ENCODE results near the gene NCAM2.
"Not testable (repeated sequence)": the region's sequence is repeated elsewhere in the genome, so short reads cannot be mapped to it uniquely, and the experiment has no call there.

NCAM2 gene

DNA sequence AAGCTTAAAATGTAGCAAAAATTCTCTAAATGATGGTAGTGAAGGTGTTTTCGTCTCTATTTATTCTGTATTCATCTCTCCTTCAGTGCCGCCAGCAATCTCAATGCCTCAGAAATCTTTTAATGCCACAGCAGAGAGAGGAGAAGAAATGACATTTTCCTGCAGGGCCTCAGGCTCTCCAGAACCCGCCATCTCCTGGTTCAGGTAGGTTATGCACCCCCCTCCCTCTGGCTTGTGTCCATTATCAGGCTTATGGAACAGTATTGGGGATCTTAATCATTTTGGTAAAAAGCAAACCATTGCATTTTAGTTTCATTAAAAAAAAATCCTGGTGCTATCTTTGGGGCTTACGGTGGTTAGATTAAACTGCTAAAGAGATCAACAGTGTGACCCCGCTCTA, 326.1 kb downstream of the NCAM2 start:
- DNase-seq (ENCODE audit: low spot score) = no peak

DNA sequence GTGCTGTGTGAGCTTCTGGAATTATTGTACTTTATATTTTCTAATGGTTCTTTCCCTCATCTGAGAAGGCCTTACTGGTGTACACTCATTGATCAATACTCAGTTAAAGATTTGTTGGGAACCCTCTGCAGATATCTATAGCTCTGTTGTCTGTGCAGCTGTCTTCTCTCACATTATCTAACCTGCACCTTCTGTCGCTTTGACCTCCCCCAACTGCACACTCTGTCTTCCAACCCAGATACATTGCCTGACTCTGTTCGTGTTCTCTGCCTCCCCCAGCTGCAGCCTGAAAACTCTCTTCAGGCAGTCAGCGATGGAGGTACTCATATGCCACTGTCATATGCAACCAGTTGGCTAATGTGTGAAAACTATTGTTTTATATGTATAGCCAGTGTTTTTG, 334.3 kb downstream of the NCAM2 start:
- no peak for DNase-seq (ENCODE audit: low spot score)

DNA sequence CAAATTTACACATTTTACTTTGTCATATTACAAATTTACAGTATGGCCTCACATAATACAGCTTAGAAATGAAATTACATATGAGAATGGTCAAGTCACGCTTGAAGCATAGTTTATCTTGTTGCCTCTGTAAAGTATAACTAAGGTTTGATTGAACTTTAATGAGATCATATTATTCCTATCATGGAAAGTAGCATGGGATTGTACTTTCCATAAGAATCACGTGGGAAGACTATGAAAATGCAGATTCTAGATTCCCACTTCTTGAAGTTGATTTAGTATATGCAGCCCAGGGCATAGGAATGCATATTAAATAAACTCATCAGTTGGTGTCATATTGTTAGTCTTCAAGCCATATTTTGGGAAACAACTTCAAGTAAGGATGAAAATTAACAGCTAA, 342.8 kb downstream of the NCAM2 start:
- no peak for DNase-seq (ENCODE audit: low spot score)

DNA sequence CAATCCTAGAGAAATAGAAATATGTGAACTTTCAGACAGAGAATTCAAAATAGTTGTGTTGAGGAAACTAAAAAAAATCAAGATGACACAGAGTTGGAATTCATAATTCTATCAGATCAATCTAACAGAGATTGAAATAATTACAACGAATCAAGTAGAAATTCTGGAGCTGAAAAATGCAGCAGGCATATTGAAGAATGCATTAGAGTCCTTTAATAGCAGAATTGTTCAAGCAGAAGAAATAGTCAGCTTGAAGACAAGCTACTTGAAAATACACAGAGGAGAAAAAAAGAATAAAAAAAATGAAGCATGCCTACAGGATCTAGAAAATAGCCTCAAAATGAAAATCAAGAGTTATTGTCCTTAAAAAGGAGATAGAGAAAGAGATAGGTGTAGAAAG, 347.1 kb downstream of the NCAM2 start:
- DNase-seq (ENCODE audit: low spot score) = no peak

DNA sequence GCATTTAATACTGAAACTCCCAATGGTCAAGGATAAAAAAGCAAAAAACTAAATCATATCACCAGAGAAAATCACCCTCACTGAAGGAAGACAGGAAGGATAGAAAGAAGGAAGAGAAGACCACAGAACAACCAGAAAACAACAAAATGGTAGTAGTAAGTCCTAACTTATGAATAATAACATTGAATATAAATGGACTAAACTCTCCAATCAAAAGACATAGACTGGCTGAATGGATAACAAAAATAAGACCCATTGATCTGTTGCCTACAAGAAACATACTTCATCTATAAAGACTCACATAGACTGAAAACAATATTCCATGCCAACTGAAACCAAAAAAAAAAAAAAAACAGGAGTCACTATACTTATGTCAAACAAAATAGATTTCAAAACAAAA, 347.7 kb downstream of the NCAM2 start:
- DNase-seq (ENCODE audit: low spot score) = no peak

DNA sequence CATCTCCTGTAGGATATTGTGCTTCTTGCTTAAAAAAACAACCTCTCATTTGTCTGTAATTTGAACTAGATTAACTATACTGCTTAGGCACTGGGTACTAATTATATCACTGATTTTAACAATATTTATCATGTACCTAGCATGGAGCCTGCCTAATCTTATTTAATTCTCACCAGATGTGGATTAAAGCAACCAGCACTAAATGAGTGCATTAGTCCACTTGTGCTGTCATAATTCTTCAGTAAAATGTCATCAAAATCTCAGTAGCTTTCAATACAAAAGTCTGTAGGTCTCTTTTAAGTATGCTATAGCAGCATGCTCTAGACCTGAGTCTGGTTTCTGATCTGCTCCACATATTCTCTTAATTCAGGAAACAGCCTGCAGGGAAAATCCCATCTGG, 368.1 kb downstream of the NCAM2 start:
- DNase-seq (ENCODE audit: low spot score) = no peak

DNA sequence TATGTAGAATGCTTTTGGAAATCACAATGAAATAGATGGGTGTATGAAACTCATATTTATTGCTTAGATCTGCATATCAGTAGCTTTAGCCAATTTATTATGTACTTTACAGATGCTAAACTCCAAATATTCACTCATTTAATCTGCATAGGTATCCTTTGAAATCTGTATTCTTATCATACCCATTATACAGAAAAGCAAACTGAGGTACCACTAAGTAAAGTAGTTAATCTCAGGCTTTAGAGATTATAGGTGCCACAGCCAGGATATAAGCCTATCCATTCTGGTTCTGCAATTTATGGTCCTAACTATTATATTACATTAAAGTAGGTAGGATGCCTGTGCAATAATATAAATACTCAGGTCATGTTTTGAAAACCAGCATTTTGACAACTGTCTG, 369.4 kb downstream of the NCAM2 start:
- DNase-seq (ENCODE audit: low spot score) = no peak

DNA sequence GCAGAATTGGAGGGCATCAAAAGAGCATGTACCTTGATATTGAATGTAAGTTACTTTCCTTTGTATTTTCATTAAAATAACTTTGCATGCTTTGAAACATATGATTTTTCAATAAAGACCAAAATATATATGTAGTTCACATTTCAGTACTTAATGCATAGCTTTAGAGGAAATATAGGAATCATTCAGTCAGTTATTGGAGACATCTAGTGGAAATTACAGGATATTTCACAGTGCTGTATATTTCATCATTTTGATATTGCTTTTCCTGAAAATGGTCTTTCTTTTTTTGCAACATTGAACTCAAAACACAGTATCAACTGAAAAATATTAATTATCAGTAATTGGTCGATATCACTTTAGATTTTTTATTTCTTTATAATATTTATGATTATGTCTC, 375.8 kb downstream of the NCAM2 start:
- DNase-seq (ENCODE audit: low spot score) = no peak

DNA sequence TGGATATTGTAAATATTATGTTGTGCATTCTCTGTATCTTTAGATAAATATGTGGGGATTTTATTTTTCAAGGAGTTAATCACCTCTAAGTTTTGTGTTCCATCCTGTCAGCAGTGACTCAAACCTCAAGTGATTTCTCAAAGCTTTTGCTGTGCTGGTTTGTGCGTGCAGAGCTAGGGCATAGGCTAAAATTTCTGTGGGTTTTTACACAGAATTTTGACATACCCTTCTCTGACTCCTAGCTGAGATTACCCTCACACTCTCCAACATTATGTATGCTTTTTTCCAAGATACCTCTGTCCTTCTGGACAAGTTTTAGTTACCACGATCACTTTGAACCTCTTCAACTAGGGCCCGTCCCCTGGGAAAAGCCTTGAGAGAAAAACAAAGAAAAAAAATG, 384.9 kb downstream of the NCAM2 start:
- DNase-seq (ENCODE audit: low spot score) = no peak

DNA sequence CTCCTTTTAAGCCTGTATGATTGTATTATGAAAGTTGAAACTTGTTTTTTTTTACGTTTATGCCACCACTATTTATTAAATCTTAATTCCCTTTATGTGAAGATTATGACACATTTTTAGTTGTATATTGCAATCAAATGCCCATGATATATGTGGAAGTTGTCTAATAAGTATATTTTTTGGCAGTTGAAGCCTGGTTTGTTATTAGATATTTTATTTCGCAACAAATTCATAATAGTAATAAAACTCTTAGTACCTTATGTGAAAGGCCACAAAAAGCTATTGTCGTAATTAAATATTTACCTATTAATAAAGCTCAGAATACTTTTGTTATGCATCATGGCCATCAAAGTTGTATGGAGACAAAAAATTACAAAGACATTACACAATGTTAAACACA, 386.8 kb downstream of the NCAM2 start:
- no peak for DNase-seq (ENCODE audit: low spot score)

DNA sequence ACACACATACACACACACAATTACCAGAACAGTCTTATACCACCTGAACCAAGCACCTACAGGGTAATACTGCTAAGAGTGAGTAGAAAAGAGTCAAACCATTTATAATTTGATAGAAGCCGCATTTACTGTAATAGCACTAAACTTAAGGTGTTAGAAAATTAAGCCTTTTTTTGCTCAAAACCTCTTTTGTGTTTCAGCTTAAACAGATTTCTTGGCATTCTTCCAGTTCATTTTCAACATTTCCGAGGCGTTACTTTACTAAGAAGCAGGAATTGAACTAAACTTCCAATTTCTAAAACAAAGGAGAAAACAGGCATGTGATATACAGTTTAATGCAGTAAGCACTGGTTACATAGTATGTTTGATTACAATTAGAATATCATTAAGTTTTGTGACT, 387.2 kb downstream of the NCAM2 start:
- no peak for DNase-seq (ENCODE audit: low spot score)

DNA sequence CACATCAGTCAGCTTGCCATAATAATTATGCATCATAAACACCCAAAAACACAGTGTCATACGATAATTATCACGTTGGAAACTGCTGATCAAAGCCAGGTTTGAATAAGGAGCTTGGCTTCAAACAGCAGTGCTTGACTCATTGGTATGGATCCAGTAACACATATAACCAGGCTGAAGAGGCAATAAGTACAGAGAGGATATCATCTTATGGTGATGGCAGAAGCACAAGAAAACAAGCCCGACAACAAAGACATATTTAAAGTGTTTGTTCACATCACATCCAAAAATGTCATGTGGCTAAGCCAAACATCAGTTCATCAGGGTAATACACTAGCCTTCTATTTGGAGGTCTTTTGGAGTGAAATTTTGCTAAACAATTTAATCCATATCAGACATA, 389.7 kb downstream of the NCAM2 start:
- DNase-seq (ENCODE audit: low spot score) = no peak

DNA sequence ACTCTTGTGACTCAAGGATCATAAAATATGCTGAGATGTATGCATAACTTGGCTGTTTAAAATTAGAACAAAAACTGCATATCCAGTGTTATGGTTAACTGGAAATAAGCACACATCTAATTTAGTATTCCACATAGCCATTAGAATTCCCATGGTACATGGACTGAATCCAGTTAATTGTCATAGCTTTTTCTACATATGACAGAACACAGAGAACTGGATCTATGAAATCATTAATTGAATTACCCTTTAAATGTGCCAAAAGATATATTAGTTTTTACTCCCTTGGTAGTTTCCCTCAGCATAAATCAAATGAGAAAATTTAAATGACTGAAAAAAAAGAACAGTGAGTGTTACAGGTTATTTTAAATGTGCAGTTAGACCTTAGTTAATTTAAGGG, 395.9 kb downstream of the NCAM2 start:
- no peak for DNase-seq (ENCODE audit: low spot score)

DNA sequence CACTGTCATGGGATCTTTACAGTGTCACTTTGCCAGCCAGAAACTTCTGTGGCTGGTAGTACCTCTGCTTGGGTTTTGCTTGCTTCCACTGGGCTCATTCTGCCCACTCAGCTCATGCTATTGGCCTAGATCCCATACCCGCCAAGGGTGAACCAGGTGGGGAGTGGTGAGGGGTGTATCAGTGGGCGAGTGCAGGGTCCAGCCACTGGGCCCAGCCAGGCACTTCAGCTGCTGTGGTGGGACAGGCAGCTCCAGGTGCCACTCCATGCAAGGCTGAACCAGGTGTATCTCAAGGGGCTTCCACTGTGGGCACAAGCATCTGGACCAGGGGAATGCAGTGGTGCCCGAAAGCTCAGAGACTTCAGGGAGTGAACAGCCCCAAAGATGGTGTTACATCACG, 398.2 kb downstream of the NCAM2 start:
- no peak for DNase-seq (ENCODE audit: low spot score)

DNA sequence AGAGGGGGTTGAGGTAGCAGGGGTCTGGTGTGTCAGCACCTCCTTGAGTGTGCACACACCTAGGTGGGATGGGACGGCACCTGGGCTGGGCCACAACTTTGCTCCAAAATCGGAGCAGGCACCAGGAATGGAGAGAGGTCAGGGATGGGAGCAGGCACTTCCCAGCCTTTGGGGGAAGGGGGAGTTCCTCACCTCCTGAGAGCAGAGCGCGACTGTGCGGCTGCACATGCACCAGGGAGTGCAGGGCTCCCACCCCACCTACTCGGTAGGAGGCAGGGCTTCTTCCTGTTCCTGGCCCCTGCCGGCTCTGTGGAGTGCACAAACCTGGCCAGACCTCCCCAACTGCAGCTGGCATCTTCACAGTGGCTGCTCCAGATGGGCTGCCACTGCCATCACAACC, 399.3 kb downstream of the NCAM2 start:
- DNase-seq (ENCODE audit: low spot score) = no peak

DNA sequence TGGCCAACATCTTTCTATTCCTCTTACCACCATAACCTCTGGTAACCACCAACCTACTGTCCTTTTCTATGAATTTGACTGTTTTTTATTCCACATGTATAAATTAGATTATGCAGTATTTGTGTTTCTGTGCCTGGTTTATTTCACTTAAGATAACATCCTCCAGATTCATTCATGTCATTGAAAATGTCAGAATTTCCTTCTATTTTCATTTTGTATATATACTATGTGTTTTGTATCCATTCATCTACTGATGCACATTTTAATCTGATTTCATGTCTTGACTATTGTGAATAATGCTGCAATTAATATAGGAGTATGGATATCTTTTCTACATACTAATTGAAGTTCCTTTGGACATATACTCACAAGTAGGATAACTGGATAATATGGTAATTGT, 403.2 kb downstream of the NCAM2 start:
- DNase-seq (ENCODE audit: low spot score) = no peak

DNA sequence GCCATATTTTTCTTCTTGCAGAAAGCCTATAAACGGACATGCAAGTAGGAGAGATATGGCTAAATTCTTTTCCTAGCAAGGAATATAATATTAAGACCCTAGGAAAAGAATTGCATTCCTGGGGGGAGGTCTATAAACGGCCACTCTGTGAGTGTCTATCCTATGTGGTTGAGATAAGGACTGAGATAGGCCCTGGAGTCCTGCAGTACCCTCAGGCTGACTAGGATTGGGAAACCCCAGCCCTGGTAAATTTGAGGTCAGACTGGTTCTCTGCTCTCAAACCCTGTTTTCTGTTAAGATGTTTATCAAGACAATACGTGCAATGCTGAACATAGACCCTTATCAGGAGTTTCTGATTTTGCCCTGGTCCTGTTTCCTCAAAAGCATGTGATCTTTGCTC, 404.0 kb downstream of the NCAM2 start:
- not testable (repeated sequence) for DNase-seq (ENCODE audit: low spot score)

DNA sequence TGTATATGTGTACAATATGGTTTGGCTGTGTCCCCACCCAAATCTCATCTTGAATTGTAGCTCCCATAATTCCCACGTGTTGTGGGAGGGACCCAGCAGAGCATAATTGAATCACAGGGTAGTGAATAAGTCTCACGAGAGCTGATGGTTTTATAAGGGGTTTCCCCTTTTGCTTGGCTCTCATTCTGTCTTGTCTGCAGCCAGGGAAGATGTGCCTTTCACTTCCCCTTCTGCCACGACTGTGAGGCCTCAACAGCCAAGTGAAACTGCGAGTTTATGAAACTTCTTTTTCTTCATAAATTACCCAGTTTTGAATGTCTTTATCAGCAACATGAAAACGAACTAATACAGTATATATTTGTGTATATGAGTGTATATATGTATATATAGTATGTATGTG, 406.1 kb downstream of the NCAM2 start:
- DNase-seq (ENCODE audit: low spot score) = not testable (repeated sequence)

DNA sequence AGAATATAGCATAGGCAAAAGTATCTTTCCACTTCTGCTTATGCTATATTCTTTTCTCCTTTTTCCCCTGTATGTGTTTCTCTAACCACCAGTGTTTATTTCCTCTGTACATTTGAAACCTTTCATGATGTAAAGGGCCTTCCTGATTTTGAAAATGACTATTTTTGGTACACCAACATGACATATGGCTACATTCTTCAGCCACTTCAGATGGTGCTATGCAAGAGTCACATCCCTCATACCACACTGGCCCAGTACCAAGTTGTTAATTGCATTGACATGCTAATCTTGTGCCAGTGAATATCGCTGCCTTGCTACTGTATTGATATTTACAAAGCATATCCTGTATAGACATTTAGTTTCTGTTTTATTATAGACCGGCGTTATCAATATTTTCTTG, 408.7 kb downstream of the NCAM2 start:
- DNase-seq (ENCODE audit: low spot score) = no peak

DNA sequence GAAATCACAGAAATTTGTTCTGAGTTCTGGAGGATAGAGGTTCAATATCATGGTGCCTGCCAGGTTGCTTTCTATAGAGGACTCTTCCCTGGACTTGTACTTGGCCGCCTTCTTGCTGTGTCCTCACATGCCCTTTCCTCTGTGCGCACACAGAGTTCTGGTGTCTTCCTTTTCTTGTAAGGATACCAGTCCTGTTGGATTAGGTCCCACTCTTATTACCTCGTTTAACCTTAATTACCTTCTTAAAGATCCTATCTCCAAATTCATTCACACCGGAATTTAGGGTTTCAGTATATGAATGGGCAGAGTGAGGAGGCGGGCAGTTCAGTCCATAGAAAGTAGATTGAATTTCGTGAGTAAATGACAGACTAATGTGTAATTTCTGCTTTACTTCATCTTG, 413.9 kb downstream of the NCAM2 start:
- no peak for DNase-seq (ENCODE audit: low spot score)

DNA sequence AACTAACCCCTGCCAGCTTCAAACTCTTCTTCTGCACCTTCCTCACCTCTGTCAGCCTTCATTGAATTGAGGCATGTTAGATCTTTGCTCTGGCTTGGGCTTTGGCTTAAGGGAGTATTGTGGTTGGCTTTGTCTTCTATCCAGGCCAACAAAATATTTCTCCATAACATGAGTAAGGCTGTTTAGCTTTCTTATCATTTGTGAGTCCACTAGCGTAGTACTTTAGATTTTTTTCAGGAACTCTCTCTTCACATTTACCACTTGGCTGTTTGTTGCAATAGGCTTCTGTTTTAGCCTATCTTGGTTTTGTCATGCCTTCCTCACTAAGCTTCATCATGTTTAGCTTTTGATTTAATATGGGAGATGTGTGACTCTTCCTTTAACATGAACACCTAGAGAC, 417.5 kb downstream of the NCAM2 start:
- no peak for DNase-seq (ENCODE audit: low spot score)

DNA sequence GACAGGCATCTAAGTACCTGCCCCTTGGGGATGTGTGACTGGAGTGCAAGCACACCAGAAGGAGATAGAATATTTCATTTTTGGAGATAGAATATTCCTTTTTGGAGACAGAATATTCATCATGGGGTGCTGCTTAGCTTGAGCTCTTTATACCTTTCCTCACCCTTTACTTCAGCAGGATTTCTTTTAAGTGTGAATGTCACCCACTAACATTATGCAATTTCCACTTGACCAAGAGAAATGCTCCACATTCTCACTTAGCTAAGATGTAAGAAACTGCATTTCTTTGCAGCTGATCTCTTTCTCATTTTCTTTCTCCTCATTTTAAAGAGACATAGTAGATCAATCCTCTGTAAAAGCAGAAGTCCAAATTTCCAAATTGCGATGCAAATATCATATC, 436.7 kb downstream of the NCAM2 start:
- no peak for DNase-seq (ENCODE audit: low spot score)

DNA sequence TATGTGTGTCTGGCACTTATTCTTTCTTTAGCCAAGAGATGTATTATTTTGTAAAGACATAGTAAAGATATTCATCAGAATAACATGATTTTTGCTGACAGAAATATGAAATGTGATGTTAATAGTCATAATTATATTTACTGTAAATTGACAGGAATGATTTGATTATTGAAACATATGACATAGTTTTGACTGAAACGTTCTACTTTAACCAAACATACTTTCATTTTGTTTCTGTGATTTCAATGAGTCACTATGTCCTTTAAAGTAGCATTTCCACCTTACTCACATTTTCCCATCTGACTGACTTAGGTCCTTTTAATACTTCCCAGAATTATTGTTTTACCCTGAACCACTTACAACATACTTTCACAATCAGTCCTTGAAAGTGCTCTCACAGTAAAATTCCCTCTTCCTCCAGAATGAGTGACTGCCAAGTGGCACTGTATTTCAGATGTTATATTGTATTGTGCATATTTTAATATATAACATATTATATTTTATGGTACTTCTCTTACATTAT, 437.9 kb downstream of the NCAM2 start:
- DNase-seq (ENCODE audit: low spot score) = no peak

DNA sequence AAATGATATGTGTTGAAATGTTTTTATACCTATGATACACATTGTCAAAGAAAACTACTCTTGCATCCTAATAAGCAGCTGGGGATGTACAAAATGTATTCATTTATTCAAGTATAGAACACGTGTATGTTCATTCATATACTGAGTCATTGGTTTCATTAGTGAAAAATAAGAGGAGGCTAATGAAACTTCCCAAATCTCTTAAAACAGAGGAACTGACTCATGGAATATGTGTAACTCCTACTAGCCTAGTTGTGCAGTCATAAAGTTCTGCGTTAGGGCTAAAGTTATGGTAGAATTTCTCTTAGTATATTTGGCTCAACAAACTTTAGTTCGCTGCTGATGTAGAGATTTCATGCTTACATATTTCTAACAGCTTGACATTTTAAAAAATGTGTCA, 441.6 kb downstream of the NCAM2 start:
- DNase-seq (ENCODE audit: low spot score) = no peak

DNA sequence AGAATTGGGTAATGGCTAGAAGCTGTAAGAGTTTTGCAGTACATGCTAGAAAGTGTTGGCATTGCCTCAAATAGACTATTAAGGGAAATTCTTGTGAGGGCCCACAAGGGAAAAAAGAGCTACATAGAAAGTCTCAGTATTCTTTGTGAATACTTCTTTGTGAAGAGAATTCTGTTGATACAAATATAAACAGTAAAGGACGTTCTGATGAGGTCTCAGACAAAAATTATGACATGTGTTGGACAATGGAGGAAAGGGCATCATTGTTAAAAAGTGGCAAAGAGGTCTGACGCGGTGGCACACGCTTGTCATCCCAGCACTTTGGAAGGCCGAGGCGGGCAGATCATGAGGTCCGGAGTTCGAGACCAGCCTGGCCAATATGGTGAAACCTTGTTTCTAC, 458.9 kb downstream of the NCAM2 start:
- no peak for DNase-seq (ENCODE audit: low spot score)

Data from hepatic stellate cell (primary cell).